Left kidney (tissue), 8 donors: ENCODE data around the gene HHLA2. TPM values are rescaled to one million over a fixed set of nuclear protein-coding genes. Genes with fewer than 3 reads are reported as not detected.
"Not testable (repeated sequence)": the region's sequence is repeated elsewhere in the genome, so short reads cannot be mapped to it uniquely, and the experiment has no call there.

ENCODE experiments used
- DNase-seq: peaks from one replicate; pipeline ENCODE4 v3.0.0-alpha.2; 2013
- long read RNA-seq, 8 donors: transcript quantifications; one replicate each; lab custom pipeline, GENCODE V29; 2026
- polyA plus RNA-seq: library from polyadenylated mRNA; unstranded; fragments of 120-200 nt; gene quantifications from one replicate; pipeline ENCODE4 v1.2.1, GENCODE V29; 2013; ENCODE audit not compliant: insufficient read length

HHLA2 gene, protein sequence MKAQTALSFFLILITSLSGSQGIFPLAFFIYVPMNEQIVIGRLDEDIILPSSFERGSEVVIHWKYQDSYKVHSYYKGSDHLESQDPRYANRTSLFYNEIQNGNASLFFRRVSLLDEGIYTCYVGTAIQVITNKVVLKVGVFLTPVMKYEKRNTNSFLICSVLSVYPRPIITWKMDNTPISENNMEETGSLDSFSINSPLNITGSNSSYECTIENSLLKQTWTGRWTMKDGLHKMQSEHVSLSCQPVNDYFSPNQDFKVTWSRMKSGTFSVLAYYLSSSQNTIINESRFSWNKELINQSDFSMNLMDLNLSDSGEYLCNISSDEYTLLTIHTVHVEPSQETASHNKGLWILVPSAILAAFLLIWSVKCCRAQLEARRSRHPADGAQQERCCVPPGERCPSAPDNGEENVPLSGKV
- polyA plus RNA-seq = 21.3 TPM
- long read RNA-seq, donor 1, partial matches to known transcripts = 0 of 1 reads
- long read RNA-seq, donor 1, other reads (novel, unspliced or antisense) = 0 of 1 reads
- long read RNA-seq, donor 2, partial matches to known transcripts = 0 of 1 reads
- long read RNA-seq, donor 2, other reads (novel, unspliced or antisense) = 0 of 1 reads
- long read RNA-seq, donor 3 = 0 reads
- long read RNA-seq, donor 4 = 0 reads
- long read RNA-seq, donor 5, partial matches to known transcripts = 0 of 3 reads
- long read RNA-seq, donor 5, other reads (novel, unspliced or antisense) = 0 of 3 reads
- long read RNA-seq, donor 6 = 0 reads
- long read RNA-seq, donor 7, partial matches to known transcripts = 0 of 1 reads
- long read RNA-seq, donor 7, other reads (novel, unspliced or antisense) = 0 of 1 reads
- long read RNA-seq, donor 8 = 0 reads

DNA sequence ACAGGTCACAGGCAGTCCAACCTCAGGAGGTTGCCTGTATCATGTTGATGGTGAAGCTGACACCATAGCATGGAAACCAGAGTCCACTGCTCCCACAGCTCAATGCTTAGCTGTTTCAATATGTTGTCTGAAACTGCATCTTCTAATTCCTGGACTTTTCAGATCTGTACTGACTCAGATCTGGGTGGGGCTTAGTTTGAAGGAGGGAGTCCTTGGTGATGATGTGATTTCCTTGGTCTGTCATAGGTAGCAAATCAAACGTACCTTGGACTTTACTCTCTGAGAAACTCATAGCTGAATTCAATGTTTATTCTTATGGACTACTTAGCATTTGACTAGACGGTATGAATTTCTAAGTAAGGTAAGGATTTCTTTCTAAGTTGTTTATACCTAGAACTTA lies at the start of gene HHLA2:
Gene HHLA2 (plus strand): TSS at position 310 of the 400 bp plus-strand sequence. CDS start 55,266 bp downstream, outside the sequence.
- no peak for DNase-seq

DNA sequence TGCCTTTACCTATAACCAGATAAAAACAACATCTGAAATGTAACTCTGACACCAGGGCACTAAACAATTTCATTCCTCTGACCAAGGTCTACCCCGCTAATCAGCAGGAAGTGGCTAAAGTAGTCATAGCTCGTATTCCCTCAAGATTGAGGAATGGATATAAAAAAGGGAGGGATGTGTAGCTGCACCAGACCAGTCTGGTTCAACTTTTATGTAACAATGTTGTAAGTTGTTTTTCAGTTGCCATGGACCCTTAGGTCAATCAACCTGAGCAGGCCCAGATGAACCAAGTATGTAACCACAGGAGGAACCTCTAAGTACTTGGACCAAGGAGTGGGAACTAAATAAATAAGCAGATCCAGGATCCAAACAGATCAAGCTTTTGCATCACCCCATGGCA lies 45.7 kb upstream of the HHLA2 start:
- no peak for DNase-seq

DNA sequence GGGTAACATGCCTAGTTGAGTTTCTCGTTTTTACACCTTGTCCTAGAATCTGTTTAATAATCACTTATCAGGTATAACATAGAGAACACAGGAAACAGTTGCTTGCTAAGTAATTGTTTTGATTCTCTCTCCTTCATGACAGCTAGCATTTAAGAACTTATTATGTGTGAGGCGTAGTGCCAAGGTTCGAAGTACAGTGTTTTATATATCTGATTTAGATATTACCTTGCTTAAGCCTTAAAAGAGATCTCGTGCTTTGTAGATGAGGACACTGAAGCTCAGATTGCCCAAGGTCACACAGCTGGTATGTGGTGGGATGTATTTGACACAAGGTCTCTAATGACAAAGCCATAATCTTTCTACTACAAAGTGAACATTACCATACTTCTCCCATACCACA lies 45.1 kb upstream of the HHLA2 start:
- DNase-seq = no peak

DNA sequence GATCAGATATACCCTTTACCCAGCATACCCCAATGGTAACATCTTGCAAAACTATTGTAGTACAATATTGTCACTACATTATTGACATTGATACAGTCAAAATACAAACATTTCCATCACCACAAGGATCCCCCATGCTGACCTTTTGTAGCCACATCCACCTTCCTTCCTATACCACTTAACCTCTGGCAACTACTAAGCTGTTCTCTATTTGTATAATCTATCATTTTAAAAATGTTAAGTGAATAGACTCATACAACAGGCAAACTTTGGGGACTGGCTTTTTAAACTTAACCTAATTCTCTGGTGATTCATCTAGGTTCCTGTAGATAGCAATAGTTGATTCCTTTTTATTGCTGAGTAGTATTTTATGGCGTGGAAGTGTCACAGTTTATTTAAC lies 44.5 kb upstream of the HHLA2 start:
- DNase-seq = no peak

DNA sequence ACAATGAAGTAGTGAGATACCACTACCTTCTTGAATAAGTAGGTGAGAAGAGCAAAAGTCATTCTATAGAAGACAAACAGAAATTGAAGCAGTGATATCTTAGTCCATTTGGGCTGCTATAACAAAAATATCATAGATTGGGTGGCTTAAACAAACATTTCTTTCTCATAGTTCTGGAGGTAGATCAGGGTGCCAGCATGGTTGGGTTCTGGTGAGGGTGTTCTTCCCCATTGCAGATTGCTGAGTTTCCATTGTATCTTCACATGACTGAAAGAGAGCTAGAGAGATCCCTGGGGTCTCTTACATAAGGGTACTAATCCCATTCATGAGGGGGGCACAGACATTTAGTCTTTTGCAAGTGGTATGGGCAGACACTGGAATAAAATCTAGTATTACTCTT lies 41.2 kb upstream of the HHLA2 start:
- DNase-seq = no peak

DNA sequence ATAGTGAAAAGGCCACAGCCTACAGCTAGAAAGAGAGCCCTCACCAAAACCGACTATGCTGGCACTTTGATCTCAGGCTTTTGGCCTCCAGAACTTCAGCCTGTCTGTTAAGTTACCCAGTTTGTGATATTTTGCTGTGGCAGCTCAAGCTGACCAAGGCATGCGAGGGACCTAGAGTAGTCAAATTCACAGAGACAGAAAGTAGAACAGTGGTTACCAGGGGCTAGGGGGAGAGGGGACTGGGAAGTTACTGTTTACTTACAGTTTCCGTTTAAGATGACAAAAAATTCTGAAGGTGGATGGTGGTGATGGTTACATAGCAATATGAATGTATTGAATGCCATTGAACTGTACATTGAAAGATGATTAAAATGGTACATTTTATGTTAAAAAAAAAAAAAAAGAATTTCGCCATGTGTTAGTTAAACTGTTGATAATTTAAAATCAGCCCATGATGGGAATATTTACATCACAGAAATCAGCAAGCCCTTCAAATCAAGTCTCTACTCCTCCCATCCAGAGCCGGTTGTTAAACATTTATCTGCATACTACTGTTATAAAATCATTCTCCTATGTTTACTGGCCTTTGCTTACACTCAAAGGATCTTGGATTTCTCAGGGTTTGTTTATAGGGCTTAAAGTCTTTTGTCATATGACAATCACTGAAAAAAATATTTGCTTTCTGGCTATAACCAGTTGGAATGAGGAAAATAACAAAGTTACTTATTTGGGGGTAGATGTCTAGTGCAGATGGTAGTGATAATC lies 31.6 kb upstream of the HHLA2 start:
- not testable (repeated sequence) for DNase-seq

GRCh38 chr3:108268235-108268634 lies 28.1 kb upstream of the HHLA2 start:
- not testable (repeated sequence) for DNase-seq

- no peak for DNase-seq
Measured at GRCh38 chr3:108271626-108272025, 24.7 kb upstream of the HHLA2 start.

GRCh38 chr3:108279066-108279465 lies 17.3 kb upstream of the HHLA2 start:
- DNase-seq = not testable (repeated sequence)

DNA sequence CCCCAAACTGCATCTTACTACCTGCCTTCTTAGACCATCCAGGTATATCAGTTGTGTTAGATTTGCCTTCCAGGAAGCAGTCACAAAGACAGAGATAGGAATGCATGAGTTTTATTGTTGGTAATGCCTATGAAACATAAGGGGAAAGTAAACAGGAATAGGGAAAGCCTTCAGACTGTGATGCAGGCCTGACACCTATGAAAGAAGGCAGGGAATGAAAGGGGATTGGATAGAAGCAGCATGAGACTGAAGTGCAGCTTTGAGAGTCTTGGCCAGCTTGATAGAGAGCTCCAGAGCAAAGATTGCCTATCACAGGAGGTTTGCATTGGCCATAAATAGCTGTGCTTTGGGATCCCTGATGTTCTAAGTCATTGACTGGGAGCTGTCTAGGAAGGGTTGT lies 15.9 kb upstream of the HHLA2 start:
- DNase-seq = no peak

- DNase-seq = no peak
Measured at GRCh38 chr3:108281670-108282069, 14.7 kb upstream of the HHLA2 start.

- no peak for DNase-seq
Measured at GRCh38 chr3:108283006-108283405, 13.3 kb upstream of the HHLA2 start.

- no peak for DNase-seq
Measured at GRCh38 chr3:108283989-108284388, 12.4 kb upstream of the HHLA2 start.

DNA sequence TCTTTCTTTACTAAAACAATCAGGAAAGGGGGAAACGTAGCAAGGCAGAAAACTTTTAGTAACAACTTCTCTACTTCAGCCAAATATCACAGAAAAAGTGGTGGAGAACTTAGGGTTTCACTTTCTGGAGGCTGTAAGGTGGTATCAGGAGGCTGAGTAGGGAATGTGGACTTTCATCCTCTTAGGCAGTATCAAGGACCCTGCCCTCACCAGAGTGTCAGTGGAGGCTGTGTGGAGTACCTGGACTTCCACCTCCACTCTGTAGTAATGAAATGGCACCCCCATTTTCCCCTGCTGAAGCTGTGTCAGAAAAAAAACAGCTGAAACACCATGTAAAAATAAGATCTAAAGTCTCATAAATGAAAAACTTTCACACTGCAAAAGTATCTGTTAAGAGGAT lies 11.2 kb upstream of the HHLA2 start:
- DNase-seq = no peak

GRCh38 chr3:108287146-108287545 lies 9.2 kb upstream of the HHLA2 start:
- no peak for DNase-seq

DNA sequence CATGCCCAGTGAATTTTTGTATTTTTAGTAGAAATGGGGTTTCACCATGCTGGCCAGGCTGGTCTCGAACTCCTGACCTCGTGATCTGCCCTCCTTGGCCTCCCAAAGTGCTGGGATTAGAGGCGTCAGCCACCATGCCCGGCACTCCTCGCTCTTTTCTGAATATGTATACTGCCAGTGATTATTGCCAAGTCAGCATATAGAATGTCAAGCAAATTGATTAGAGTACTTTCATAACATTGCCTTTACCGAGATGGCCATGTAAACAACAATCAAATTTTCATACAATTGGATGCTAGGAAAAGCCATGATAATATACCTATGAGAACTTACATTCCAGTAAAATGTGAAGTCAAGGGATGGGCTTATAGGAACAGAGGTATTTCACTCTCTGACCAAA lies 8.2 kb upstream of the HHLA2 start:
- DNase-seq = not testable (repeated sequence)

GRCh38 chr3:108289159-108289558 lies 7.2 kb upstream of the HHLA2 start:
- no peak for DNase-seq

GRCh38 chr3:108292450-108292849 lies 3.9 kb upstream of the HHLA2 start:
- no peak for DNase-seq

DNA sequence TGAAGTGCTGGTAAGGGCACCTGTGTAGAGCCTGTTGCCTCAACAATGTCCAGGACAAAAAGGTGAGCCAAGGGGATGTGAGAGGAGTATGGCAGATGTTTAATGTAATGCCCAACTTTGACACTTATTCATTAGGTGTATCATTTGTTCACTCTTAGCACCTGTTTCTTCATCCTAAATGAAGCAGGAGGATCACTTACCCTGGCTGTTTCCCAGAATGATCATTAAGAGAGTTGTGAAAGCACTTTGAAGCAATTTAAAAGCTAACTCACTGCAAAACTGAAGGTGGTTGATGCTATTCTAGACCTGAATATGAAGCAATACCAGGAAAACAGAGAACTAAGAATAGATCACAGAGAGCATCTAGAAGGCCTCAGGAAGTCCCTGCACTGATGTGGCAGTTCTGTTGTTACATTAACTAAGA lies 3.4 kb upstream of the HHLA2 start:
- DNase-seq = no peak

DNA sequence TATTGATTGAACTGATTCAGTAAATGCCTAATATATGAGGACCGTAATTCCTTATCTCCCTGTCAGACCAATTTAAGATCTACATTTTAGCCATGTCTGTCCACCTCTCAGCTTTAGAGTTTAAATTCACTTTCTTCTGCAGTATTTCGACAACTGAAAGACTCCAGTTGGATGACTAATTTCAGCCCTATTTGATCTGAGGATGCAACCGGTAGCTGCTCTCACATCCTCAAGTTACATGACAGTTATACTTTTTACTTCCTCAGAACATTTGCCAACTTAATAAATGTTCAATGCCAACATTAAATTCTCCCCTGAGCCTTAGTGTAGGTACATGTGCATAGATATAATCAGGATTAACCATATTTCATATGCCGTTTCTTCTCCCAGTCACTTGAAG lies 2.5 kb upstream of the HHLA2 start:
- DNase-seq = no peak

- DNase-seq = no peak
Measured at GRCh38 chr3:108295421-108296175, 750 bp upstream of the HHLA2 start.

GRCh38 chr3:108297647-108298046 lies 1.3 kb downstream of the HHLA2 start:
- peak; percentile 42 for DNase-seq
